SKM-1 treated with dmso at 0.1 percent for 144 hours (cell line): ENCODE measurements around the gene TLCD1.
A peak's percentile ranks its signal among the peaks of the same experiment; 100 is the strongest.

Source experiments
- DNase-seq: peaks from one replicate; lab custom pipeline; 2025; ENCODE audit not compliant: unreplicated experiment; lab: John Stamatoyannopoulos, UW

The TLCD1 gene

DNA sequence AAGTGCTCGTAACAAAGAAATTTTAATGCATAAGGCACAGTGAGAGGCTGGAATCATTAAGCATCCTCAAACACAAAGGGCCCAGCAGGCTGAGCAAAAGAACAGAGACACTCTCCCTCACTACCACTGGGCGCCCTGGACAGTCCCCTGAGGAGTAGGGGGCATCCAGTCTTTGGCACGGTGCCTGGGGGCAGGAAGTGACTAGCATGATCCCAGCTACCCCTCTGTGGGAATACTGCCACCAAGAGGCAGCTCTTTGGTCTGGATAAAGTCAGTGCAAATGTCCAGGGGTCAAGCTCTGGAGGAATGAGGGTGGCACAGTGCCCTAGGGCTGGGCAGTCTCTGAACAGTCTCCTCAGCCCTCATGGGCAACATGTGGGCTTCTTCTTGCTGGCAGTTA is 11.8 kb downstream of the TLCD1 start:
- DNase-seq = no peak

DNA sequence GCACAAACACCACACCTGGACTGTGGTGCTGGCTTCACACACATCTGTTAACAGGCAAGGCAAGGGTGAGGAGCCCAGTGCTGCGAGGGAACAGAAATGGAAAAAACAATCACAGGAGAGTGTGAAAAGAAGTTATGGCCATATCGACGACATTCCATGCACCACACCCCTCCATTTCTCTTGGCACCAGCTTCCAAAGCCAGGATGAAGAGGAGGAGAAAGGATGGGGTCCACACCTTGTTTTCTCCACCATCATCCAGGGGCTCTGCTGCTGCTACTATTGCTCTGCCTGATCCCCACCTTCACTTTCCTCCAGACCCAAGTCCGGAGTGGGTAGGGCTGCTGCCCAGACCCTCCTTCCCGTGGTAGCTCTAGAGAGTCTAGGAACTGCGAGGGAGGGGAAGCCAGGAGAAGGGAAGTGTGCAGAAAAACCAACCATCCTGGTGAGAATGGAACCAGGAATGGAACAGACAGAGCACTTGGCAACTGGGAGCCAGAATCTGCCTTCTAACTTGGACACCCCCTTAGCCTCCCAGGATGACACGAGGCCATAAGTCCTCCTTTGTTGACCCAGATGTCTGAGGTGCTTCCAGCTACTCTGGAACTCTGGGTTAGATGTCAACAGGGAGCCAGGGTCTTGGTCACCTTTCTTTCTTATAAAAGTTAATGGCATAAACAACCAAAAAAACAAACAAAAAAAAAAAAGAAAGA is 13.2 kb downstream of the TLCD1 start:
- no peak for DNase-seq

DNA sequence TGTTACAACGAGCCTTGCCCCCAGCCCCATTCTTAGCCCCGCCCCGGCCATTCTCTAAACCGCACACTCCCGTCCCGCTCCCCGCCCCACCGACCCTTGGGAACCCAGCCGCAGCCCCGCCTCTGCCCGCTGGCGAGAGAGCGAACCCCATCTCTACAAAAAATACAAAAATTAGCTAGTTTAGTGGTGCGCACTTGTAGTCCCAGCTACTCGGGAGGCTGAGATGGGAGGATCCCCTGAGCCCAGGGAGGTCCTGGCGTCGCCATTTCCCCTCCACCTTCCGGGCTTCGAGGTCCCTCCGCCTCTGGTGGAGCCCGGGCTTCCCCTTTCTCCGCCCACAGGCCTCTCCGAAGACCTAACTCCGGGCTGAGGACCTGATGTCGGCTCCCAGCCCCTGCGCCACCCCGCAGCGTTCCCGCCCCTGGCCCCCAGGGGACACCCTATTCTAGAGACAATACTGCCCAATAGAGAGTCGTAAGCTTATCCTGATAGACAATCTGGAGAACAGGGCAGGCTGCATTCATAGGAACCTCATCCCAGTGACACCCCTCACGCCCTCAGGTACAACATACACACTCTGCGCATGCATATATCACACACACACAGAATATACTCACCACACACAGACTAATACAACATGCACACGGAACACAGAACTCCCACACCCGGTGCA is 13.9 kb downstream of the TLCD1 start:
- no peak for DNase-seq

DNA sequence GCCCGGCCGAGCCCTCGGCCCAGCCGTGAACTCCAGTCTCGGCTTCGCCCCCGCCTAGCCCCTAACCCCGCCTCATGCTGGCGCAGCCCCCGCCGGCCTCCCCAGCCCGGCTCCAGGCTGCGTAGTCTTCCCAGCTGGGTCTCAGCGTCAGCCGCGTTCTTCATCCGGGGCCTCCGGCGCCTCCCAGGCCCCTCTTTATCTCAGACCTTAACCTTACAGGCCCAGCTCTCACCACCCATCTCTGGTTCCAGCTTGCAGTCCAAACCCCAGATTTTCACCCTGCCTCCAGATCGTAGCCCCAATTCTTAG is 14.4 kb downstream of the TLCD1 start, which contains the start of gene PROCA1:
Gene PROCA1 (minus strand): TSS at position 166 of the 309 bp plus-strand sequence. CDS start 228 bp downstream, outside the sequence.
- DNase-seq = no peak

DNA sequence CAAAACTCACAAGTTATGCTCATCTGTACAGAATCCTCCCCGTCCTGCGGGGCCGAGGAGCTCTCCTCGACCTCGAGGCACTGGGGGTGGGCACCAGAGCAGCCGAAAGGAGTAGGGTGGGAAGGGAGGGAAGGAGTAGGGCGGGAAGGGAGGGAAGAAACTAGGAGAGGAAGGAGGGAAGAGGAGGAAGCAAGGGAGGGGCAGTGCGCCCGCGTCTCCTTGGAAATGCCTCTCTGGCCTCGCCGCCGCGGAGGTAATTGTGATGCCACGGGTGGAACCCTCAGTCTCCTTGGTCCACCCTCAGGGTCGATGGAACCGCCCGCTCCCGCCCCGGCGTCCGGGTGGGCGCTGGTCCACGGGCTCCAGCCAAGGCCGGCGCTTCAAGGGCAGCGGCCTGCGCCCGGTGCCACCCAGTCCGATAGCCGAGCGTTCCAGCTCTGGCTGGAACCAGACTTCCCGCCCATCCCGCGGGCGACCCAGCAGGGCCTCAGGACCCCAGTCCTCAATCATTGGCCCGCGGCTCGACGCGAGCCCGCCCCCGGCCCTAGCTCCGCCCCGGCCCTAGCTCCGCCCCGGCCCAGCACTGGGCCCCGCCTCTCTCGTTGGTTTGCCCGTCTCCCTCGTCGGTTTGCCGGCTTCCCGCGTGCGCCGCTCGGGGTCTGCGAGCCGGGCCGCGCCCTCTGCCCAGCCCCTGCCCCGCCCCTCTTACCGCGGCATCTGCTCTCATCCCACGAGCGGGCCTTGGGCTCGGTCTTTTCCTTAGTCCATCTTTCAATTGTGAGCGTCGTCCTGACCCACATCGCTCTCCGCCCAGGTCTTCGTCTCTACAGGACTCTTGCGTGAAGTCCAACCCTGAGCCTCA is 14.9 kb downstream of the TLCD1 start:
- DNase-seq = peak; percentile 65

DNA sequence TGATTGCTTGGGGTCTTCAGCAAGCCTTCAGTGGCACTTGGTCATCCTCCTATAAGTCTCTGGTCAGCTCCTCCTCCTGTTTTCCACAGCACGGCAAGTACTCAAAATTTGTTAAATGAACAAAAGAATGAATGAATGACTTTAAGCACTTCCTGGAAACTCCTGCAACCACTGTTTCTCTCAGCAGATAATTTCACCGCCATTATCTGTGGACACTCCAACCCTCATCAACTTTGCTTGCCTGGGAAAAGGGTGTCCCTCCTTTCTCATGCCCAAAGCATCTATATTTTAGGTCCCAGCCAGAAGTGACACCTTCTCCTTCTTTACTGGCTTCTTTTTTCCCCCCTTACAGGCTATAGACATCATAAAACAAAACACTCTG is 18.7 kb downstream of the TLCD1 start:
- DNase-seq = no peak

DNA sequence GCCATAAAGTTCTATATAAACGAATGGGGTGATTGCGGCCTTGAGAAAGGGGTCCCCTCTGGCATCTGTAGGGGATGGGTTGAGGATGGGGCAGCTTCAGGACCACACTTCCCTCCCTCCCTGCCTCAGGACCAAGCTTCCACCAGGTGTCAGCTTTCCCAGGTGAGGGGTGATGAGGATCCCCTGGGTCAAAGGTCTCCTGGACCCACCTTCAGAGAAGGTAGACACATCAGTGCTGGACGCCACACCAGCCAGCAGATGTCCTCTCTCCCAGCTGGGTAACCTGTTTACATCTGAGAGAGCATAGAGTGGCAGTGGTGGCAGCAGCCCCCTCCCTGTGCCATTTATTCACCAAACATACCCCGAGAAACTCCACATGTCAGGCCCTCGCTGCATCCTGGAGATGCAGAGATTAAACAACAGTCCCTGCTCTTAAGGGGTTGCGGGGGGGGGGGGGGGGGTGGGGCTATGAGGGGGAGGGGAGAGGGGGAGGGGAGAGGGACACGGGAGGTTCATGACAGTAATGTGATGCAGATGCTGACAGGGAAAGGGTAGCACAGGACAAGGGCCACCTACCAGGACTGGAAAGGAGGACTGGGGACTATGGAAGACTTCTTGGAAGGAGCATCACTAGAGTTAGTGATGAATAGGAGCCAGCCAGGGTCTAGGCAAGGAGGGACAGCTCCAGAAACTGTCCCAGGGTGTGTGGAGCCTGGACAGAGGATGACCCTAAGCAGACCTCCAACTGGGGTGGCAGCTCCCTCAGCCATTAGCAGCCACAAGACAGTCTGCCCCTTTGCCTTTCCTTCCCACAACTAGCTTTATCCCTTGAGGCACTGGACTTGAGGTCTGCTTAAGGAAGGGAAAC is 19.3 kb downstream of the TLCD1 start:
- DNase-seq = no peak

DNA sequence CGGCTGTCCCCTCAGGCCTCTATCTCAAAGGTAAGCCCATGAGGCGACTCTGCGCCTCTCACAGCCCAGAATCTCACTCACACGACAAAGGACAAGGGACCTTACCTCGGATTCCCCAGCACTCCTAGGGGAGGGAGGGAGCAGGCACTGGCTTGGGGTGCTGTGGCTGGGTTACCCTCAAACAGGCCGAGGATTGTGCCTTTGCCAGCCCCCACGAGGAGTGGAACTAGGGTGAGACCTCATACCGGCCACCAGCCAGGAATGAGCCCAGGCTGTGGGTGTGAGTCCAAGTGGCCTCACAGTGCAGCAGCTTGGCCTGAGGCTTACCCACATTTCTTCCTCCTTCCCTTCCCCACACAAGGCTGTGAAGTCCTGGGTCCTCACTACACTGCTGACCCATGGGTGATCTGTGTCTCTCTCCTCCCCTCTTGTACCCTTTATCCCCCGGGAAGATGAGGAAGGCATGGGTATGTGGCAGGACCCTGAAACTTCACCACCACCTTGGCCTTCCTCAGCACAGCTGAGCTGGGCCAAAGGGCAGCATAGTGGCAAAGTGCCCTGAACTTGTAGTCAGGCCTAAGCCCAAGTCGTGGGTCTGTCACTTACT is 20.2 kb downstream of the TLCD1 start:
- no peak for DNase-seq

DNA sequence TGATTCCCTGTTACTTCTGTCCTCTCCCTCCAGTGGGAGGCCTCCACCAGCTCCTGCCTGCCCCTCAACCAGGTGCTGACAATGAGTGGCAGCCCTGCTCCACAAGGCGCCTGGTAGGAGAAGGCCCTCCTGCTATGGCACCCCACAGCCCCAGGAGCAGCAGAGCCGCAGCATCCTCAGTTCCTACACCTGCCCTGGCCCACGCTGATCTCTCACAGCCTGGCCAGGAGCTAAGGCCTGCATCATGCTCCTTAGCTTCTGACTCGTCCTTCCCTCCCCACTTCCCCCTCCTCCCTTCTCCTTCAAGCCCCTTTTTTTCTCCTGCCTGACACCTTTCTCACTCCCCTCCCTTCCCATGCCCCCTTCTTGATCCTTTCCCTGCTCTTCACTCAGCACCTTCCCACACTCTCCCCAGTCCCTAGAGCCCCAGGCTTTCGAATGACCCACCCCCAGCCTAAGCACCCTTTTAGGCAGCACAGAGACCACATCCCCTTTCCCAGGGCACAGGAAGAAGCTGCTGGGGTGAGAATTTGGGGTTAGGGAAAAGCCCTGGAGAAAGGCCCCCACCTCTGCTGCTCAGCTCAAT is 20.9 kb downstream of the TLCD1 start:
- no peak for DNase-seq

DNA sequence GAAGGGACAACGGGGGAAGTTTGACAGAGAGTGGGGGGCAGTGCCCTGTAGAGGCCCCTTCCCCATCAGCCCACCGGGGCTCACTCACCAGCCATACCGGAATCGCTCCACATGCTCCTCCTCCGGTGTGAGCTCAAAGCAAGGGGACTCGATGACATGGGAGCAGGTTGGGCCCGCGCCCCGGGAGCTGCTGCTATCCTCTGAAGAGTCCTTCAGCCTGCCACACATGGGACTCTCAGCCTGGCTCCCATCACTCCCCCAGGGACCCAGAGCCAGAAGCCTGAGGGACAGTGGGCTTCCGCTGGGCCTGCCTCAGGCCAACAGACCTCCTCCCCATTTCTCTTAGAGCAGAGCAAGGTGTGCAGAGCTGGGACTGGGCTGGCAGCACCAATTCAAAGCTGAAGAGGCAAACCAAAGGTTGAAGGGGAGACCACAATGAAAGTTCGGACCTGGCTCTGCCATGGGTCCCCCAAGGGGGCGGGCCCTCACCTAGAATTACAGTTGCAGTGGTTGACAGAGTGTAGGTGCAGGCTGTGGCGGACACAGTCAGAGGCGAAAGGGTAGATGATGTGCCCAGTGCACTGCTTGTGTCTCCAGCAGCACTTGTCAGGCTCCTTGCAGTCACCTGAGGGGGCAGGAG is 21.7 kb downstream of the TLCD1 start:
- no peak for DNase-seq

DNA sequence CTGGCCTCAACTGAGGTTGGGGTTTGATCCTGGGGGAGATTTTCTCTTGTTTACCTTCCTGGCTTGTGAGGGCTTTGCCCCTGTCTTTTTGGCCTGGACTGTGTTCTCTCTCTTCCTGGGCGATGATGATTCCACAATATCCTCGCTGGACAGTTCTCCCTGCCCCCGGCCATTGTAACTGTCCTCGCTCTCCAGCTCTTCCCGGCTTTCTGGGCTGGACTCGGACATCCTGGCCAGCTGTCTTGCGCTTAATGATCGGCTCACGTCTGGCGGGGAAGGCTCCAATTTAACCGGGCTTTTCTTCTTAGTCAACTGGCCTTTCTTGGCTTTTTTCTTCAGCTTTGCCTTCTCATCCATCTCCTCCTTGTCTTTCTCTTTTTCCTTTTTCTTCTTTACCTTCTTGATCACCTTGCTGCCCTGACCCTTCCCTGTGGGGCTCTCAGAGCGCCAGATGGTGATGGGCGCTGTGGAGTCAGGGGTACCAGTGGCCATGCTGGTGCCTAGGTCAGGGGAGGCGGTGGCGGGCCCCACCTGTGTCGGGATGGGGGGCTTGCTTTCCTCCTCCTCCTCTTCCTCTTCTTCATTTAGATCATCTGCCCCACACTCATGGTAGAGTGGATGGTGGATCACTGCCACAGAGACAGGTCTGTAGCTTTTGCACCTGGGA is 22.3 kb downstream of the TLCD1 start:
- no peak for DNase-seq

DNA sequence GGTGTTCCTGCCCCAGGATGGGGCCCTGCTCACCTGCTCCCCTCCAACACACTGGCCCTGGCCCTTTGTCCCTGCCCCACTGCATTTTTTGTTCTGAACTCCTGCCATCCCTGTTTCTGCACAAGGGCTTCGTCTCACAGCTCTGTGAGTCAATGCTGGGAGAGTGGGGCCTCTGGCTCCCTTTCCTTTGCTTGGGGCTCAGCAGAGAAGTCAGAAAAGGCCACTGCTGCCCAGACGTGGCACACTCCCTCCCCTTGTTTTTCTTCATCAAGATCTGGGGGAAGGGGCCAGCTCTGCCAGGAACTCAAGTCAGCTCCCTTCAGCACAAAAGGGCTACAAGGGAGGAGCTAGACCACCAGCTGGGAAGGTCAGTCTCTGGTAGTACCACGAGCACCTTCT is 23.3 kb downstream of the TLCD1 start:
- no peak for DNase-seq

DNA sequence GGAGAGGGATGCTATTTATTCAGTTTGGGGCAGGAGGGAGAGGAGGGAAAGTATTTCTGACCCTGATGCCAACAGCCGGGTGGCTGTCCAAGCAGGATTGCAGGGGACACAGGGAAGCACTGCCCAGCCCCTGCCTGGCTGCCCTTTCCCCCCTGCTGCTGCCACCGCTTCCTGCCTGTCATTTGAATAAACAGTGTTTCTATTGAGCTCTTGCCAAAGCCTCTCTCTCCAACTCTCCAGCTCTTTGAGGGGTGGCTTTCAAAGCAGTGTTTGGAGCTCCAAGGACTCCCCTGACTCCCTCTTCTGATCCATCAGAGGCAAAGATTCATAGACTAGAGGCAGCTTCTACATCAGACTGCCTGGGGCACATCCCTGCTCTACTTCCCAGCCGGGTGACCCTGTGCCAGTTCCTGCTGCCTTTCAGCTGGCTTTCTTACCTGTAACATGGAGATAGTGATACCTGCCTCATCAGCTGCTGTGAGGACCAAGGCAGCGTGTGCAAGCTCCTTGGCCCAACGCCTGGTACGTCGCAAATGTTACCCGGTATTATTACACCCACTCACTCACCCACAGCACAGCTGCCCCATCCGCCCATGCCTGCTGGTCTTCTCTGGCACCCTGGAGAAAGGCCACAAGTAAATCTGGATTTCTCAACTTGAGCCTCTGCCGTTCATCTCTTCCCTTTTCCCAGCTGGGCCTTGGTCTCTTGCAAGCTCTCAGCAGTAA is 23.8 kb downstream of the TLCD1 start:
- DNase-seq = no peak

DNA sequence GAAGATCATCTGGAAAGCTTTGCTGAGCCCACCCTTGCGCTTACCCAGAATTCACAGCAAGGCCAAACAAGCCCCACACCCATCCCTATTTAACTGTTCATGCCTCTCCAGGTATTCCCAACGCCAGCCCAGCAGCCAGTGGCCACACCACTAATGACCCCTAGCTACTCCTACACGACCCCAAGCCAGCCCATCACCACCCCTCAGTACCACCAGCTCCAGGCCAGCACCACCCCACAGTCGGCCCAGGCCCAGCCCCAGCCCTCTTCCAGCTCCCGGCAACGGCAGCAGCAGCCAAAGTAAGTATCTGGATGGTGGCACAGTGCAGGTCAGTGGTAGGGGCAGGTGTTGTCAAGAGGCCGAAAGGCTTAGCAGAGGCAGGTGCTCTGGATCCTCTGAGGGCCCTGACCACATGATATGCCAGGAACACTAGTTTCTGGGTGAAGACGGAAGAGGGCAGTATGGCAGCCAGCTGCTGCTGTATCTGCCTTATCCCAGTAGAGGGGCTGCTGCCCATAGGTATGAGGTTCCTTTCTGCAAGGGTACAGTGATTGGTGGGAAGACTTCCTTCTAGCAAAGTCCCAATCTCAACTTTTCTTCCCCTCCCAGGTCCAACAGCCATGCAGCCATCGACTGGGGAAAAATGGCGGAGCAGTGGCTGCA is 25.1 kb downstream of the TLCD1 start:
- DNase-seq = no peak

DNA sequence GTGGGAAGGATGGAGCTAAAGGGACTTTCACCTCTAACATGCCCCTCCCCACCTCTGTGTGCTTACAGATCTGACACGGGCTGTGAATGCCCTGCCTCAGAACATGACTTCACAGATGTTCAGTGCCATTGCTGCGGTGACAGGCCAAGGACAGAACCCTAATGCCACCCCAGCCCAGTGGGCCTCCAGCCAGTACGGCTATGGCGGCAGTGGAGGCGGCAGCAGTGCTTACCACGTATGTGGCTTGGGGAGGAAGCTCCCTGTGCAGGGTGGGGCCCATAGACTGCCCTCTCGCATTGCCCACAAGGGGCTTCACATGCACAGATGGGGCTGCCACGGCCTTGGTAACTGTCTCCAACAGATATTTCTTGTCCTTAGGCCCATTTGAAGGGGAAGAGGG is 25.8 kb downstream of the TLCD1 start:
- no peak for DNase-seq

DNA sequence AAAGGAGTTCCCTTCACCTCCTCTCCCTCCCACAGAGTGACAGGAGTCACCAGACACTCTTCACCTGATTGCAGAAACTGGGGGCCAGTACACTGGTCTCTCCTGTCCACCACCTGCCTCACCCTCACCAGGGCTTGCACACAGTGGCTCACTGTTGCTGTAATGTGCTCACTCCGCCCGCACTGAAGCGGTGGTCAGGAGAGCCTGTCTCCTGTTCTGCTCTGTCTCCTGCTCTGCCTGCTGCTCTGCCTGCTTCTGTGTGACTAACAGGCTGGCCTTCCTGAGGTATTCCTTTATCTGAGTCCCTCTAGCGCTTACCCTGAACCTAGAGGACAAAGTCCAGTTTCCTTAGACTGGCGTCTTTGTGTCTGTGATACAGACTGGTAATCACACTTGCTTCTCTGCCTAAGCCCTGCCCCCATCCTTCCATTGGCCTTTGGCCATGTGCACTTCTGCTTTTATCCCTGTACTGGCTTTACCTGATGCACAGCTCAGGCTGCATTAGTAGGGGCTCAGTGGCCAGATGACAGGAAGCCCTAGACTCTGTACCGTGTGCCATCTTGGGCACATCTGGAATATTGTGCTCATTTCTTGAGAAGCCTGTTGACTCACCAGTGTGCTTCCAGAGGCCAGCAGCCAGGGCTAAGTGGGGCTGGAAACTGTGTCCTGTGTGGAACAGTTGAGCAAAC is 27.6 kb downstream of the TLCD1 start:
- DNase-seq = no peak

DNA sequence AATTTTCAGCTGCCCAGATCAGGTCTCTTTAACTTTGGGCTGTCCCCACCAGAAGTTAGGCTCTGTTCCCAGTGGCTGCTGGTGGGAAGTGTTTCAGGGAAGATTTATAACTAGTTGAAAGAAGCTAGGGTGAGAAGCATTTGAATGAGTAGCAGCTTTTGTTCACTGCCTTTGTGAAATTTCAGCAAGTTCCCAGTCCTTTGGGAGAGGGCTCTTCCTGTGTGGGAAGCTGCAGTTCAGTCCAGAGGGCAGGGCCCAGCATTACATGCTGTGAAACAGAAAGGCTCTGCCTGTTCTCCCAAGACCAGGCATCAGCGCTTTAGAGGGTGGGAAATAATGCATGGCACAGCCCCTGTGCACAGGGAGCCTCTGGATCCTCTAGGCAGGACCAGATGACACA is 32.2 kb downstream of the TLCD1 start:
- DNase-seq = no peak

DNA sequence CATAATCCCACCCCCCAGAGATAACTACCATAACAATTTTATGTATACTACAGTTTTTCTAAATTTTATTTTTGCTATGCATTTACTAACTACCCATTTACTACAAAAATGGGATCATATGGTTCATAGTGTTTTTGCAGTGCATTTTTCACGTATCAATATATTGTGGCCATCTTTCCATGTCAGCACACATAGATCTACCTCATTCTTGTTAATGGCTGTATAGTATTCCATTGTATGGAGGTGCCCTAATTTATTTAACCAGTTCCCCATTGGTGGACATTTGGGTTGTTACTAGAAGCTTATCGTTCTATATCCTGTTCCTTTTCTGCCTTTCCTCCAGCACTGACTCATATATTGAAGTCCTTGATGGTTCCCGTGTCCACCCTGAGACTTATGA is 37.0 kb downstream of the TLCD1 start:
- DNase-seq = no peak
